ENCODE data around the gene SYCP3.
"Not testable (repeated sequence)": the region's sequence is repeated elsewhere in the genome, so short reads cannot be mapped to it uniquely, and the experiment has no call there.

The SYCP3 gene

GRCh38 chr12:101713059-101713682 lies 26.1 kb downstream of the SYCP3 start:
- peak; percentile 6 for DNase-seq (ENCODE audit: low spot score)

- DNase-seq (ENCODE audit: low spot score) = no peak
Measured at GRCh38 chr12:101710288-101710687, 29.0 kb downstream of the SYCP3 start.

- DNase-seq (ENCODE audit: low spot score) = no peak
Measured at GRCh38 chr12:101707131-101707782, 32.0 kb downstream of the SYCP3 start.

- DNase-seq (ENCODE audit: low spot score) = no peak
Measured at GRCh38 chr12:101706403-101706802, 32.9 kb downstream of the SYCP3 start.

- no peak for DNase-seq (ENCODE audit: low spot score)
Measured at GRCh38 chr12:101703487-101703886, 35.8 kb downstream of the SYCP3 start.

- DNase-seq (ENCODE audit: low spot score) = no peak
Measured at GRCh38 chr12:101700299-101700820, 38.9 kb downstream of the SYCP3 start.

- peak; percentile 41 for DNase-seq (ENCODE audit: low spot score)
Measured at GRCh38 chr12:101698800-101699347, 40.4 kb downstream of the SYCP3 start.

- peak; percentile 79 for DNase-seq (ENCODE audit: low spot score)
Measured at GRCh38 chr12:101697930-101698799, 41.1 kb downstream of the SYCP3 start.

- DNase-seq (ENCODE audit: low spot score) = peak; percentile 86
Measured at GRCh38 chr12:101697197-101697929, 41.9 kb downstream of the SYCP3 start, which contains the start of gene CHPT1. Gene CHPT1 (plus strand): TSS chr12:101697640. CDS start chr12:101697862, 222 bp downstream.

- peak; percentile 19 for DNase-seq (ENCODE audit: low spot score)
Measured at GRCh38 chr12:101696251-101697196, 42.7 kb downstream of the SYCP3 start.

GRCh38 chr12:101695706-101696105 lies 43.6 kb downstream of the SYCP3 start:
- DNase-seq (ENCODE audit: low spot score) = no peak

GRCh38 chr12:101694986-101695385 lies 44.3 kb downstream of the SYCP3 start:
- DNase-seq (ENCODE audit: low spot score) = no peak

- DNase-seq (ENCODE audit: low spot score) = no peak
Measured at GRCh38 chr12:101694297-101694848, 44.9 kb downstream of the SYCP3 start.

GRCh38 chr12:101691503-101692096 lies 47.7 kb downstream of the SYCP3 start:
- no peak for DNase-seq (ENCODE audit: low spot score)

- DNase-seq (ENCODE audit: low spot score) = no peak
Measured at GRCh38 chr12:101690544-101691098, 48.6 kb downstream of the SYCP3 start.

GRCh38 chr12:101686176-101686575 lies 53.1 kb downstream of the SYCP3 start:
- DNase-seq (ENCODE audit: low spot score) = no peak

- no peak for DNase-seq (ENCODE audit: low spot score)
Measured at GRCh38 chr12:101685092-101685491, 54.2 kb downstream of the SYCP3 start.

- not testable (repeated sequence) for DNase-seq (ENCODE audit: low spot score)
Measured at GRCh38 chr12:101681627-101682026, 57.6 kb downstream of the SYCP3 start.

GRCh38 chr12:101680647-101681046 lies 58.6 kb downstream of the SYCP3 start:
- no peak for DNase-seq (ENCODE audit: low spot score)
